GM18517 (cell line): Measurements from ENCODE around the gene AJAP1.
"Not testable (repeated sequence)": the region's sequence is repeated elsewhere in the genome, so short reads cannot be mapped to it uniquely, and the experiment has no call there.

Source experiments
- ATAC-seq: cut with Tn5 transposase; IDR thresholded peaks from one replicate; pipeline ENCODE4 v1.9.1; 2021; ENCODE audit warnings: mild to moderate bottlenecking, moderate library complexity; ENCODE audit not compliant: unreplicated experiment

The AJAP1 gene

DNA sequence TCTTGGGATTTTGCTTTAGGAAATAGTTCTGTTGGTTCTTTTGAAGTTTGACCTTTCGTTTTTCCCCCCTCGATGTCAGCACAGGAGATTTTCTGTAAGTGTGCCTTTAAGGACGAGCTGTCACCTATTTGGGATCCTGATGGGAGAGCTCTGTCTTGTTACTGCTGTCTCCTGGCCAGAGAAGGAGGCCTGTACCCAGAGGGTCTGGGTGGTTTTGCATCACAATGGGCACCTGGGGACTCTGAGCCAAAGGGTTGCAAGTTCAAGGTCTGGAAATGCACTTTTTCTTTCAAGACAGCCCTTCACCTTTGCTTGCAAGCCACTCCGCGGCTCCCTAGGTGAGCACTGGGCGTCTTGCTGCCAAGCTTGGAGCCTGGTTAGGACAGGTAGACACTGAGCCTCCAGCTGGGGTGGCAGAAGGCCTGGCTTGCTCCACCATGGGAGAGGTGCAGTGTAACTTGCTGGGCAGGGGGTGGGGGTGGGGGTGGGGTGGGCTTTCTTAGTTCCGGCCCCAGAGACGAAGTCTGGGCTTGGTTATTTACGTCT is 2.9 kb downstream of the AJAP1 start:
- ATAC-seq = no peak

DNA sequence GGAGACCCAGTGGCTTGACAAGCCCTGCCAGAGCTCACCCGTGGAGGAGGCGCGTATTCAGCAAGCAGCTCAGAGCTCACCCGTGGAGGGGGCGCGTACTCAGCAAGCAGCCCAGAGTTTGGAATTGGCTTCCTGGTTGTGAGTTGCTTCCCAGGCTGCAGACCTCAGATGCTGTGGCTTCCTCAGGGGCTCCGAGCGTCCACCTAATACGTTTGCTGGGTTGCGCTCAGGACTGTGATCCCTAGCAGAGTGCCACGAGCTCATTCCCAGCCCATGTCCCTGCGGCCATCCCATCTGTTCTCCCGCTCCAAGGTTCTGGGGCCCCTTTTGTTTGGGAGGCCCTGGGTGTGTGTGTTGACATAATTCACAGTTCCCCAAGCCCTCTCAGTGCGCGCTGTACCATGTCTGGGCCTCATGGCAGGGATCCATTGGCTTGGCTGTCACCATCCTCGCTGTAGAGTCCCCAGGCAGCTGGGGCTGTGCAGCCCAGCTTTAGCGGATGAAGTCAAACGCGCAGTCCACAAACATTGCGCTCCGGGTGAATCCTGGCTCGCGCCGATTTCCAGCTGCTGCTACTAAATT is 3.6 kb downstream of the AJAP1 start:
- ATAC-seq = no peak

DNA sequence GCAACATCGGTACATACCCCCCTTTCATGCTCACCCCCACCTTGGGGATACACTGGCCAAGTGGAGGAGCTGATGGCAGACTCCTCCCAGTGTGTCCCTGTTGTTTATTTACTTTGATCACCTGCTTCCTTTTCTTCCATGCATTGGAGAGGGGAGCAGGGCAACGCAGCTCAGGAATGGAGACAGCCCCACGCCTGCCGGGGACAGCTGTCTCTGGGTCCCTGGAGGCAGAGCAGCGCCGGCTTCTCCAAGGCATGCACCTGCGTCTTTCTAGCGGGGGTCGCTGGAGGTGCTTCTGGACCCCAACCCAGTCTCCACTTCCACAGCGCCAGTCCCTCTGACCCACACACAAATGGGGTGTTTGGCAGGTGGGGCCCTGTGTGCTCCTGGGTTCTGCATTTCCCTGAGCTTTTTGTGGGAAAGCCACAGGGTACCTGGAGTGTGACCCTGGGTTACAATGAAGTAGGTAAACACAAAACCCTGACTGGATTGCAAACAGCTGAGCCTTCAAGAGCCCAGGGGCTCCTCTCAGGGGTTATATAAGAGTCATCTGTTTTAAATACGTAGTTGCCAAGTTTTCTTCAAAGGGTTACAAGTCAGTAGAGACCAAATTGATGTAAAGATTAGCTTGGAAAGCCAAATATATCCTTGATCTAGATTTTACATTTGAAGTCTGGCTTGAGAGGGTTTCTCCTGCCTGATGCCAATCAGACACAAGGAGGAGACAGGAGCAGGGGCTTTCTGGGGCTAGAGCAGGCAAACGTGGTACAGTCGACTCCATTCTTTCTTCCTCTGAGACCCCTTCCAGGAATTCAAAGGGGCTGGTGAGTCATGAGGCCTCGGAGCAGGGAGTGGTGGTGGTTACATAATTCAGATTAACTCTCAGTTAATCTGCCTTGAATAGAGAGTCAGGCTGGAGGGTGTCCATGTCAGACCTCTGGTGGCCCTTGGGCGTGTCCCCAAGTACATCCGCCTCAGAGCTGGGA is 4.5 kb downstream of the AJAP1 start:
- ATAC-seq = no peak

DNA sequence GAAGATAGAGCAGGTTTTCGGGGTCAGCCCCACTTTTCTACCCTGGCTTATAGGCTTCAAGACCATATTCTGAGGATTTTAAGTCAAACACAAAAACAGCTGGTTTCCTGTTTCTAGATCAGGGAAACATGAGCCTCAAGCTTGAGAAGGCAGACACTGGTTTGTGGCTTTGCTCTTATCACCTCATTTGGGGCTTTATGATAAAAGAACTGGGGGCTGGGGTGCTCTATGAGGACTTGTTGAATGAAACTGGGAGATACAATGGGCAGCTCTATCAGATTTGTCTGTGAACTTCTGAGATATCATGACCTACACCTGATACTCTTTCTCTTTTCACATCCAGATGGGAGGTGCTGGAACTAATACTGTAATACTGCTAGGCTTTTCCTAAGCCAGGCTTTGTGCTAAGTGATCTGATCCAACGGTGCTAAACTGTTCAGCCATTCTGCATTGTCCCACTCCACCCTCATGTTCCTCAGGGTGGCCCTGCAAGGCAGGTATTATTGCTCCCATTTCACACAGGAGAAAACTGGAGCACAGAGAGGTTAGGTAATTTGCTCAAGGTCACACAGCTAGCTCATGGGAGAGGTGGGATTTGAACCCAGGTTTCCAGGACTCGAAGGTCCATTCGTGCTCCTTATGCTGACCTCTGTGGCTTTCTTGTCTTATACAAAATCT is 6.6 kb downstream of the AJAP1 start:
- no peak for ATAC-seq

DNA sequence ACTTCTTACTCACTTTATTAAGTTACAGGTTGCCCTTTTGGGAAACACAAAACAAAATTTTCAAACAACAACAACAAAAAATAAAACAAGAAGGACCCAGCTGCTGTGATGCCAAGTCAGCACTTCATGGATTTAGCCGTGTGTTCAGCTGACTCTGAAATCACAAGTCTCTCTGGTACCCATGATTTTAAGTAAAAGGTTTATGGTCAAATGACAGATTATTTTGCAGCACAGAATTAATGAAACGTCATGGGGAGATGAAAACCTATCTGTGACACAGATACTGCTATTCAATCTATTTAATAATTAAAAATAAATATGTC is 7.1 kb downstream of the AJAP1 start:
- ATAC-seq = no peak

DNA sequence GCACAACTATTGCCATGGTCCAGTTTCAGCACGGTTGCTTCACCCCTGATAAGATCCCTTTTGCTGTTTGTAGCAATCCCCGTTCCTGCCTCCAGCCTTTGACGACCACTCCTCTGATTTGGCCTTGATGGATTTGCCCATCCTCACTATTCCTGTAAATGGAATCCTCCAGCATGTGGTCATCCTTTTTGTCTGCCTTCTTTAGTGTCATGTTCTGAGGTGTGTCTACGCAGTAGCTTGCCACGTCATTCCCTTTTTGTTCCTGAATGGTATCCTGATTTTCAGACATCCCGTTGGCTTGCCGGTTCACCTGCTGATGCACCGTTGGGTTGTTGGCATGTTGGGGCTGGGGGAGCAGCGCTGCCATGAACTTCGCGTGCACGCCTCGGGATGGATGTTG is 7.8 kb downstream of the AJAP1 start:
- ATAC-seq = no peak

DNA sequence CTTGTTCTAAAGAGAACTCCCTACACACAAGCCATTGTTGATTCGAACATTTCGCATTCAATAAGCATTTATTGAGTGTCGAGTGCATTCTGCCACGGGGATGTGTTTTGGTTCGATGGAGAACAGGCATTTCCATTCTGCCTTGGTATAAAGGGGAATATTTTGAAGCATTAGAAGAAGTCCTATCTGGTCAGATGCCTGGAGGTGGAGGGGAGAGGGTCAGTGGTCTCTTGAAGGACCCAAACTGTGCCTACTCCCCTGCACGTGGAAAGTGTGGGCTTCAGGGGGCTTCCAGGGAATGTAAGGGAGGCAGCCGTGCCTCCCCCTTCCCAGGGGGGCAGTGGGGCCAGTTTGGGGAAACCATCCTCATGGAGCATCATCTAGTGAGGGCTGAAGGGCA is 8.3 kb downstream of the AJAP1 start:
- no peak for ATAC-seq

DNA sequence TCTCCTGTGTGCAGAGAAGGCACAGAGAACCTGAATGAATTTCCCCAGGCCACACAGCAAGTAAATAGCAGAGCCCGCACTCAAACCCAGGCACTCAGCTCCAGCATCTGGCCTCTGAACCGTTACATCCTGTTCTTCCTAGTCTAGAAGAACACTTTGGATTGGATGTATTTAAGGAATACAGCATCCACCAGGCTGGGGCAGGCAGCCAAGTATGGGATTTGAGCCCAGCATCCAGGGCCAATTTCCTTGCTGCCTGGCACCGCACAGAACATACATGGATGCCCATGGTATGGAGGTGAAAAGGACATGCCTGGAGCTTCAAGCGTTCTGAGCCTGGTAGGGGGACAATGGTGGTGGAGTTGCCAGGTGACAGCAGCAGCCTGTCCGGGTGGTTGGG is 9.7 kb downstream of the AJAP1 start:
- ATAC-seq = no peak

DNA sequence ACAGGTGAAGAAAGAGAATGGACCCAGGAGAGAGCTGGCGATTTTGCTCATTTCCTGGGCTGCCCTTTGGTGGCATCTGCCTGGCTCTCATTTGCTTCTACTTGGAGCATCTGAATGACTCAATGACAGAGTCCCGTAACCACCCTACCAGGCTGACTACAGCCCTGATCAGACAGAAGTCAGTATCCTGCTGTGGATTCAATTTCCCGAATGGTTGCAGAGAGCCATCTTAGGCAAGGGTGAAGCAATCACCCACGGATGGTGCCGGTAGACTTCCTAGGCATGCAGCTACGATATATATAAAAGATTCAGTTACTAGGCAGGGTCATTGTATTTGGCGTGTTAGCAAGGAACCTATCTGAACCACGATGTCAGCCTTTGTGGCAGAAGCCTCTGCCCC is 10.2 kb downstream of the AJAP1 start:
- no peak for ATAC-seq

DNA sequence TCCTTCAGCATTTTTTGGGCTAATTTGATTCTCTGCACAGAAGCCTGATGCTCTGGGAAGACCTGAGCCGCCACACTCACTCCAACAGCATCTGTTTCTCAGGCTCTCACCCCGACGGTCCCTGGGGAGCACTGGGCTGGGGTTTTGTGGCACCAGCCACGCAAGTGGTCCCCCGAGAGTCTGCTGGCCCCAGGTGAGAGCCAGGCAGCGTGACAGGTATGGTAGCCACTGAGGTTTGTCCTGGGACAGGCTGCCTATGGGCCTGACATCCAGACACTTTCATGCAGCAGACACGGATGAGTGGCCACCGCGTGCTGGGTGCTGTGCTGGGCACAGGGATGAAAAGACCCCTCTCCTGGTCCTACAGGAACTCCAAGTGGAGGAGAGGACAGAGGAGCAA is 11.0 kb downstream of the AJAP1 start:
- ATAC-seq = no peak

DNA sequence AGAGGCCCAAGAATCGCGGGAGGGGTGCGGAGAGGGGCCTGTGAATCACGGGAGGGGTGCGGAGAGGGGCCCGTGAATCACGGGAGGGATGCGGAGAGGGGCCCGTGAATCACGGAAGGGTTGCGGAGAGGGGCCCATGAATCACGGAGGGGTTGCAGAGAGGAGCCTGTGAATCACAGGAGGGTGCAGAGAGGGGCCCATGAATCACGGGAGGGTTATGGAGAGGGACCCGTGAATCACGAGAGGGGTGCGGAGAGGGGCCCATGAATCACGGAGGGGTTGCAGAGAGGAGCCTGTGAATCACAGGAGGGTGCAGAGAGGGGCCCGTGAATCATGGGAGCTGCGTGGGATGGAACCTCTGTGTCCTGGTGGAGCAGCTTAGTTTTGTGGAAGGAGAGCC is 12.3 kb downstream of the AJAP1 start:
- ATAC-seq = not testable (repeated sequence)

DNA sequence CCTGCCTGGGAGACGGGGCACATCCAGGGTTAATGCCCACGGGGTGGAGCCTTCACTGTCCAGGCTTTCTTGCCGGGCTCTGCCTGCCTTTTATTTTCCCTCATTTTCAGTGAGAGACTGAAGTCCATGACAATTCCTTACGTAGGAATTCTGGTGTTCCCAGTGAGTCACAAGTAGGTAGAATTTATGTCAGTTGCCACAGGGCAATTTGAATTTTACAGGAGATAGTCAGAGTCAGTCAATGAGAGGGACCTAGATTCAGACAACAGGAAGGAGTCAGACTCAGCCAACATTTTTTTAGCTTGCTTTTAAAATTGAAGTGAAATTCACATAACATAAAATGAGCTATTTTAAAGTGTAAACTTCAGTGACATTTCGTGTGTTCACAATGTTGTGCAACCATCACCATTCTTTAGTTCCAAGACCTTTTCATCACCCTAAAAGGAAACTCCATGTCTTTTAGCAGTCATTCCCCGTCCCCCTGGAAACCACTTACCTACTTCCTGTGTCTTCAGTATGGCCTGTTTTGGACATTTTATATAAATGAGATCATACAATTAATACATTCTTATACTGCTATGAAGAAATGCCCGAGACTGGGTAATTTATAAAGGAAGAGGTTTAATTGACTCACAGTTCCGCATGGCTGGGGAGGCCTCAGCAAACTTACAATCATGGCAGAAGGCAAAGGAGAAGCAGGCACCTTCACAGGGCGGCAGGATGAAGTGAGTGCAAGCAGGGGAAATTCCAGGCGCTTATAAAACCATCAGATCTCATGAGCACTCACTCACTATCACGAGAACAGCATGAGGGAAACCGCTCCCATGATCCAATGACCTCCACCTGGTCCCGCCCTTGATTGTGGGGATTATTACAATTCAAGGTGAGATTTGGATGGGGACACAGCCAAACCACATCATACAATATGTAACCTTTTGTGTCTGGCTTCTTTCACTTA is 14.6 kb downstream of the AJAP1 start:
- ATAC-seq = no peak

DNA sequence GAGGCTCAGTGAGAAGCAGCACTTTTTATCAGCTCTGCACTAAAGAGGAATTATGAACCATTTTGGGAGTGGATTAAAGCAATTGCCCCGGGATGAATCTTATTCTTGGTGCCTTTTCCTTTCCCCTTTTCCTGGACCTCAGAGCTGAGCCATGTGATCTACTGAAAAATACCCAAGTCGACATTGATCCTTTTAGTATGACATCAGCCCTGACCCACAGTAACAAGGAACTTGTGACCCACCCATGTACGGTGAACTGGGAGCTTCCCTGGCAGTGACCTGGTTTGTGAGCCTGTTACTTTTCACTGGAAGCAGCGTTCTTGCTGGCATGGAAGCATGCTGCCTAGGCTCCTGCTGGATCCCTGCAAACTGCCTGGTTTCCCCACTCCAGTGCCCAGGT is 15.9 kb downstream of the AJAP1 start:
- ATAC-seq = no peak

DNA sequence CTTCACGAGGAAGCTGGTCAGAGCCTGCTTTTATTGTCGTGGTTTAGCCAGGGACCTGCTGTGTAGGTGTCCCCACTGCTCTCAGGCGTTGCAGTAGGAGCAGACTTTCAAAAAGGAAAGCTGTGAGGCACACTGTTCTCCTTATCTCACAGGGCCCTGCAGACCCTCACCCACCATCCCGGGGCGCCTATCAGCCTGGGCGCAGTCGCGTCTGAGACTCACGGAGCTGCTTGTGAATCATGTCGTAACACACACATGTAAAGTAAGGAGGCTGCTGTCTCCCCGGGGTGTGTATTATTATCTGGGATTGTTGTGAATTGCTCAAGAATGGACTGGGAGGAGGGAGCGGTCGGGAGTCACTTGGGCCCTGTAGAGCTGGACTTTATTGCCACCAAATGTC is 17.4 kb downstream of the AJAP1 start:
- no peak for ATAC-seq

DNA sequence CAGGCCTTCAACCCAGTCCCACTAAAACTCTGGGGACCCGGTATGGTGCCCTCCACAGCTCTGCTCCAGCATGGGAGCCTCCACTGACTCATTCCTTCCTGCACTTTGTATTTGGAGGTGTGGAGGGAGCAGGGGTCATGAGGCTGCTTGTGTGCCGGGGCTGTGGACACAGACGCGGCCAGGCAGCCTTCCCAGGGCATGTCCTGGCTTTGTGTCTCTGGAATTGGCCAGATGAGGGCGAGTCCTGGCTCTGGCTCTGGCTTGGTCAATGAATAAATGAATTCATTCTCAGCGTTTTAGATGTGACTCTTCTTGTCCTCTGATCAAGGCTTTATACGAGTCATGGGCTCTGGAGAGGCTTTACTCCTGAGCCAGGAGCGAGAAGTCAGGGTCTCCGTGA is 19.1 kb downstream of the AJAP1 start:
- no peak for ATAC-seq

DNA sequence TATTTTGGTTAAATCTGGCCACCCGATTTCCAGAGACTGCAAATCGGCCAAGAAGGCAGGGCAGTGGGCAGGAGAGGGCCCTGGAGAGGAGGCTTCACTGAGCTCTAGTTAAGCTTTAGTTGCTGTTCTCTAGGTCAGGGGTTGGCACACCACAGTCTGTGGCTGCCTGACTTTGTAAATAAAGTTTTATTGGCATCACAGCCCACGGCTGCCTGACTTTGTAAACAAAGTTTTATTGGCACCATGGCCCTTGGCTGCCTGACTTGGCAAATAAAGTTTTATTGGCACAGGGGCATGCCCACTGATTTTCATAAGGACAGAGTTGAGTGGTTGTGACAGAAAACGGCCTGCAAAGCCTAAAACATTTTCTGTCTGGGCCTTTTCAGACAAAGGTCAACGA is 19.7 kb downstream of the AJAP1 start:
- no peak for ATAC-seq

DNA sequence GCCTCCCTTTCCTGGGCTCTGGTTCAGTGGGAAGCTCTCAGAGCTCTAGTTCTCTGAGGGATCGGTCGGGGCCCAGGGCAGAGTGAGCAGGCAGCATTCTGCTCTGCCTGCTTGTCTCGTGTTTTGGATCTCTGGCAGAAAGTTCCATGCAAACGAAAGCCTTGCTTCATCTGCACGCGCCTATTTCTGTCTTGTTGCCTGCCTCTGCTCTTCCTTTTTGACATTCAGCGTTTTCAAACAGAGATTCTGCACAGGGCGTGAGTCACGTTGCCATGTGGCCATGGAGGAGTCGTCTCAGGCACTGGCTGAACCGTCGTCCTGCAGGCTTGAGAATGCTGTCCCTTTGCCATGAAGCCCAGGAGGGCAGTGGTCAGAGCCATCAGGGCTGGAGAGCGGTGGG is 20.3 kb downstream of the AJAP1 start:
- no peak for ATAC-seq

DNA sequence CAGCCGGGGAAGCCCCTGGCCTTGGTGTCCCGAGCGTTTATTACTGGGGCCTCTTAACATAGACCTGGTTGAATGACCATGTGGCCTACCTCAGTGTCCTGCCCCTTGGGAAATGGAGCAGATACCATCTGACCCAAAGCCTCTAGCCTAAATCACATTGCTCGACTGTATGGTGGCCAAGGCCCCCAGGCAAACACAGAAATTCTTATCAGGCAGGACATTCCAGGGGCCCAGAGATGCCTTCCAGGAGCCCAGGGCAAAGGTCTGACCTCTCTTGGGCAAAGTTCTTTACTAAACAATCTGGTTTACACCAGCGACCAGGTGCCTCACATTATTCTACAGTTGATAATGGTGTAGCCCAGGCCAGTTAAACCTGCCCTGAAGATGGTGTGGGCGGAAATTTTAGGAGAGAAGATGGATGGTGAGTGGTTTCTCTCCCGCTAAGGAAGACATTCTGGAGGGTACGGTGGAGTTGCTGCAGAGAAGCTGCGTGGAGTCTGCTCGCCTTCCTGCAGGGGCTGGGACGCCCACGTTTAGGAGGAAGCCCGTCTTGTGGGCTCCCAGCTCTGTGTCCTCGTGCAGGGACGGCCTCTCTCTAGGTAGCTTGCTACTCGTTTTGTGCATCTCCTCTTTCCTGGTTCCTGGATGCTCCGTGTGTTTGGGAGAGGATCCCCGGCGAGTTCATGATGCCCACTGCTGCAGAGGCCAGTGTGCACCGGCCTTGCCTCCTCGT is 21.2 kb downstream of the AJAP1 start:
- no peak for ATAC-seq

DNA sequence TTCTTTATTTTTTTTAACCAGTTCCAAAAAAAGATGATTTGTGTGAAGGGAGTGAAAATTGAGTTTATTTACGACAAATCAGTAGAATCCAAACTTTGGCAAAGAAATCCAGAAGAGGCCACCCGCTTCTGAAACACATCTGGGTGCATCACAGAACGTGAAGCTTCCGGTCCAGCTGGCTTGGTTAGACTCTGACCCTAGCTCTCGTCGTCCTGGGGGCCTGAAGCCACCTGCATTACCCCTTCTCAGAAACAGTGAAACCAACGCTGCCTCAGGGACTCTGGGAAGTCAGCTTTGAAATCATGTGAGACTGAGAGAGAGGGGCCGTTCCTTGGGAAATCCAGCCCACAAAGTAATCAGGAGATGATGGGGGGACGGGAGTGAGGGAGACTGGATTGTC is 21.8 kb downstream of the AJAP1 start:
- no peak for ATAC-seq

DNA sequence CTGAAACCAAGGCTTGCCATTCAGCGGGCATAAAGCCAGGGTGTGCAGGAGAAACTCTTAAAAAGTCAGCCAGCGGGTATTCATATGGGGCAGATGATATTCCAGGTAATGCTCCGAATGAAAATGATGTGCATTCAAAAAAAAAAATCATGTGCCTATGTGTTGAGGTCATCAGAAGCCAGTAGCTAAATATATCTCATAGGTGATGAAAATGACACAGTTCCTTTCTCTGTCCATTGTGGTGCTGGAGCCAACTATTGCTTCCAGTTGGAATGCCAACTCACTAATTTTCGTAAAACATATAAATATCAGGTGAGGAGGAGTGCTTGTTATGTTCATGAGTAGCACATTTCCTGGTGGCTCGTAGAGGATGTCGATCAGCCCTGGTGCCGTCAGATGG is 23.2 kb downstream of the AJAP1 start:
- ATAC-seq = no peak
